K562 (cell line): ENCODE measurements around the gene ACOT13. TPM values are rescaled to one million over a fixed set of nuclear protein-coding genes. Genes with fewer than 3 reads are reported as not detected.
A peak's percentile ranks its signal among the peaks of the same experiment; 100 is the strongest.

Experiments
- ATAC-seq: fragments of 200-7000 bp; cut with Tn5 transposase; 3 replicates; pipeline ENCODE4 v1.9.1; 2020; ENCODE audit warnings: moderate library complexity
- BruUV-seq: library from RNA; stranded (reverse); fragments of 400-500 nt; replicated peaks from 2 replicates; lab custom pipeline; 2021; lab: Mats Ljungman, UMichigan
- CTCF ChIA-PET: fragments of 300-600 bp; formaldehyde crosslinking; extraction: SDS; loops from one replicate; lab custom pipeline; 2021; ENCODE audit warnings: low intra/inter-chr PET ratio; lab: Yijun Ruan, JAX
- POLR2A ChIA-PET: fragments of 300-600, 350-650 bp; sonication (Branson Sonifier 250); formaldehyde crosslinking; extraction: SDS; loops from one replicate; lab custom pipeline; 2021; ENCODE audit warnings: antibody characterized with exemption, inconsistent platforms; lab: Yijun Ruan, JAX
- DNase-seq, 4 experiments: peaks; one replicate each; pipeline versions ENCODE4 v3.0.0 to v3.0.0-alpha.2; 2011 to 2018; ENCODE audit warnings: low spot score in 3 of 4, mixed read lengths in 3 of 4; ENCODE audit errors: extremely low read depth in 1 of 4
- FAIRE-seq: peaks from 2 replicates; lab custom pipeline; 2011; peaks lifted over from hg19 to GRCh38; lab: Jason Lieb, UNC
- H2AFZ ChIP-seq: 2 replicates; pipeline ENCODE4 v1.6.0; 2011; ENCODE audit warnings: low read depth, low read length, control low read depth, inconsistent platforms
- H3K27ac ChIP-seq: fragments of 200-600 bp; 3 replicates; pipeline ENCODE4 v1.8.0; 2011; ENCODE audit warnings: low read depth, mild to moderate bottlenecking, control low read depth, inconsistent platforms, low read length, moderate library complexity, mixed read lengths; ENCODE audit errors: extremely low read depth
- H3K27me3 ChIP-seq, 2 experiments: fragments of 300-600 bp in 1 of 2; 2 replicates in 1 of 2; 3 replicates in 1 of 2; pipeline versions ENCODE4 v1.6.0 to v1.8.0; 2011; ENCODE audit warnings: inconsistent platforms in 2 of 2, low read length in 2 of 2, mild to moderate bottlenecking in 1 of 2, mixed read lengths in 1 of 2, moderate library complexity in 1 of 2; ENCODE audit not compliant: control insufficient read depth in 2 of 2, insufficient read depth in 2 of 2
- H3K36me3 ChIP-seq: fragments of 300-600 bp; 3 replicates; pipeline ENCODE4 v1.8.0; 2011; ENCODE audit warnings: mild to moderate bottlenecking, low read length, inconsistent platforms; ENCODE audit not compliant: control insufficient read depth, insufficient read depth
- H3K4me1 ChIP-seq, 2 experiments: fragments of 200-600 bp in 1 of 2; replicated peaks in 1 of 2; 2 replicates in 1 of 2; 3 replicates in 1 of 2; pipeline versions ENCODE4 v1.5.1 to v1.8.0; 2011; ENCODE audit warnings: inconsistent platforms in 2 of 2, low read length in 2 of 2, mild to moderate bottlenecking in 1 of 2, mixed read lengths in 1 of 2, moderate library complexity in 1 of 2; ENCODE audit not compliant: control insufficient read depth in 2 of 2, insufficient read depth in 2 of 2
- H3K4me2 ChIP-seq: 2 replicates; pipeline ENCODE4 v1.6.1; 2011; ENCODE audit warnings: low read length, control low read depth, inconsistent platforms, mixed read lengths; ENCODE audit not compliant: insufficient read depth
- H3K4me3 ChIP-seq: fragments of 200-600 bp; sonication (generic), shearing (Covaris generic); 2 replicates; pipeline ENCODE4 v1.5.1; 2016; ENCODE audit warnings: control low read depth, inconsistent platforms
- H3K79me2 ChIP-seq: fragments of 200-600 bp; 3 replicates; pipeline ENCODE4 v1.8.0; 2011; ENCODE audit warnings: low read length, inconsistent platforms; ENCODE audit not compliant: control insufficient read depth, insufficient read depth
- H3K9ac ChIP-seq, 2 experiments: 2 replicates each; pipeline versions ENCODE4 v1.6.0 to v1.6.1; 2011; ENCODE audit warnings: low read depth in 2 of 2, low read length in 2 of 2, control low read depth in 1 of 2, inconsistent platforms in 1 of 2, mild to moderate bottlenecking in 1 of 2, mixed read lengths in 1 of 2; ENCODE audit not compliant: insufficient read depth in 1 of 2
- H3K9me1 ChIP-seq: one replicate; pipeline ENCODE4 v1.6.0; 2011; ENCODE audit warnings: inconsistent platforms, mild to moderate bottlenecking, low read length, moderate library complexity; ENCODE audit not compliant: control insufficient read depth, insufficient read depth
- H3K9me3 ChIP-seq: replicated peaks from 2 replicates; pipeline ENCODE4 v1.5.1; 2011; ENCODE audit warnings: low read depth, low read length, inconsistent platforms; ENCODE audit not compliant: control insufficient read depth, insufficient read depth
- H4K20me1 ChIP-seq: replicated peaks from 2 replicates; pipeline ENCODE4 v1.6.1; 2011; ENCODE audit warnings: low read length, inconsistent platforms, mixed read lengths; ENCODE audit not compliant: control insufficient read depth, insufficient read depth
- CREB1 ChIP-seq, 2 experiments: sonication (generic) in 1 of 2; formaldehyde crosslinking in 1 of 2; IDR thresholded peaks; 2 replicates each; pipeline versions ENCODE4 v1.6.1 to v1.8.0; 2012 to 2022; ENCODE audit warnings: inconsistent platforms in 1 of 2, mild to moderate bottlenecking in 1 of 2, missing genetic modification reagents in 1 of 2, moderate library complexity in 1 of 2
- HNRNPH1 ChIP-seq: fragments of 200-400 bp; formaldehyde crosslinking; optimal IDR thresholded peaks from 2 replicates; pipeline ENCODE3; 2017; ENCODE audit warnings: low read depth, mild to moderate bottlenecking, low read length, moderate library complexity
- ILK ChIP-seq: fragments of 450-650 bp; IDR thresholded peaks from 2 replicates; pipeline ENCODE4 v1.6.1; 2016; ENCODE audit warnings: missing genetic modification characterization, low read depth, mild to moderate bottlenecking, missing compliant biosample characterization, moderate library complexity, borderline replicate concordance
- POLR2AphosphoS2 ChIP-seq: IDR thresholded peaks from 2 replicates; pipeline ENCODE4 v1.6.1; 2012; ENCODE audit warnings: low read length, improper control_type of control experiment
- POLR2G ChIP-seq: fragments of 200-400 bp; formaldehyde crosslinking; IDR thresholded peaks from 2 replicates; pipeline ENCODE4 v1.6.1; 2017; ENCODE audit warnings: low read depth, mild to moderate bottlenecking, antibody characterized with exemption, low read length, moderate library complexity
- RBFOX2 ChIP-seq: fragments of 200-400 bp; formaldehyde crosslinking; IDR thresholded peaks from 2 replicates; pipeline ENCODE4 v1.6.1; 2017; ENCODE audit warnings: low read depth, mild to moderate bottlenecking, low read length, moderate library complexity
- SMARCB1 ChIP-seq: IDR thresholded peaks from 2 replicates; pipeline ENCODE4 v1.6.1; 2011; ENCODE audit warnings: improper control_type of control experiment, low read depth; ENCODE audit not compliant: insufficient read length
- ZFX ChIP-seq: sonication (generic); formaldehyde crosslinking; IDR thresholded peaks from 2 replicates; pipeline ENCODE4 v1.8.0; 2022; ENCODE audit warnings: mild to moderate bottlenecking, missing genetic modification reagents, moderate library complexity
- ZNF174 ChIP-seq: fragments of 250-450 bp; sonication (Bioruptor Pico); IDR thresholded peaks from 2 replicates; pipeline ENCODE4 v1.4.0; 2020; ENCODE audit warnings: mild to moderate bottlenecking
- ZNF431 ChIP-seq: sonication (generic); formaldehyde crosslinking; IDR thresholded peaks from 2 replicates; pipeline ENCODE4 v1.8.0; 2022; ENCODE audit warnings: mild to moderate bottlenecking, missing genetic modification reagents
- WGBS: fragments of 100-300 bp; shearing (Covaris generic); methylation state at CpG from one replicate; pipeline ENCODE4 v1.1.6; 2016; ENCODE audit warnings: low coverage, mixed read lengths; ENCODE audit not compliant: insufficient coverage; ENCODE audit errors: missing lambda C conversion rate; 5-methylcytosine and 5-hydroxymethylcytosine counted together
- in situ Hi-C: fragments of 300-500 bp; cut with MboI; formaldehyde crosslinking; loops from 4 replicates; pipeline ENCODE4 v1.15.0; 2018; ENCODE audit warnings: inconsistent platforms, mixed read lengths
- intact Hi-C: fragments of 100-400 bp; cut with micrococcal nuclease; formaldehyde crosslinking; loops from 2 replicates; pipeline ENCODE4 v1.14.2; 2022
- polyA plus RNA-seq, 8 experiments: library from polyadenylated mRNA; depleted of rRNA in 4 of 8; stranded (reverse) in 5 of 8; unstranded in 3 of 8; fragments of >200 nt; fragmentation: Nextera tagmentation in 2 of 8; fragmentation: Illumina TruSeq in 1 of 8; extraction: Ambion mirVana in 2 of 8; extraction: Trizol in 1 of 8; gene quantifications; 2 replicates each; pipeline versions ENCODE4 v1.2.1 to v1.2.3, GENCODE V29; 2011 to 2014; ENCODE audit warnings: inconsistent platforms in 1 of 8, missing spikeins in 1 of 8
- total RNA-seq, 7 experiments: library from RNA; depleted of rRNA in 6 of 7; stranded (reverse); fragments of >200 nt in 6 of 7; fragmentation: Illumina TruSeq in 2 of 7; extraction: Trizol in 2 of 7; gene quantifications; 2 replicates each; pipeline versions ENCODE4 v1.2.1 to v1.2.3, GENCODE V29; 2011 to 2021; ENCODE audit warnings: low replicate concordance in 1 of 7
- TF ChIP-seq, protein P1 (sequence below), 2 experiments: fragments of 450-650 bp in 1 of 2; IDR thresholded peaks; 2 replicates each; pipeline ENCODE4 v1.6.1; 2011 to 2017; ENCODE audit warnings: low read depth in 2 of 2, antibody characterized with exemption in 1 of 2, borderline replicate concordance in 1 of 2, low read length in 1 of 2, mild to moderate bottlenecking in 1 of 2, mixed read lengths in 1 of 2; ENCODE audit not compliant: control insufficient read depth in 1 of 2

ACOT13 gene
- total and polyA plus RNA-seq, 9 of the 15 experiments (the other 6 are each of a cell fraction or from before 2014, with no cell fraction given): 14.1 to 129 (median 65.7) TPM

DNA sequence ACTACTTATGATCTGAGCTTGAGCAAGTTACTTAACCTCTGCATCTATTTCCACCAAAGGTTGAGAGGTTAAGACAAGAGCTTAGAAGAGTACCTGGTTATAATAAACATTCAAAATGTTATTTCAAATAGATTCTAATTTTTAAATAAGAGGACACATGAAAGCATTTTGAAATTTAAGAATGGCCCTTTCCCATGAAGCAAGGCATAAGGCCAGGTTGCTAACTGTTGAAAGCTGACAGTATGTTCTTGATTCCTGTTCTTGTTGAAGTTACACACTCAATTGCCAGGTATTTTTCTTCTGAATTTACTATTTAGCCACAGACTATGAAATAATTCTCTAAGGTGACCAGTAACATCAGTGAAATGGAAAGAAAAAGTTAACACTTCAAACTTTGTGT lies 37.6 kb downstream of the ACOT13 start:
- Histone ChIP-seq H3K4me1 (no peaks in the 10 kb centered on the region), H3K36me3 (peaks cover 90% of the 10 kb centered on the region), H3K4me2 (no peak overlapping the region), H3K9me1 (no peaks in the 10 kb centered on the region), H4K20me1 (0 out of 2 replicates have a peak, but pooled peaks cover 3% of the 10 kb centered on the region), H2AFZ (no peak overlapping the region), H3K79me2 (peaks cover 1% of the 10 kb centered on the region; the same call in 1 of the 3 replicates), H3K27me3 (no peaks in the 10 kb centered on the region), H3K9me3 (no peaks in the 10 kb centered on the region), H3K27ac (no peak overlapping the region), H3K9ac (no peak overlapping the region), H3K4me3 (no peak overlapping the region)
- POLR2A ChIA-PET: interaction anchor here (0.9 to 4.6 kb wide), 5 partner anchors 8 to 119 kb away, joined by 3 to 31 read pairs (median 3); partner anchors contain the start of gene C6orf62
- no peak for DNase-seq
- ATAC-seq: no peak
- TF ChIP-seq POLR2G: peak; percentile 42; the same call in 1 of the 2 replicates
- TF ChIP-seq ILK (tag): no peak
- 0 out of 2 replicates have a peak, but pooled peaks have one; percentile 16 for TF ChIP-seq RBFOX2
- TF ChIP-seq HNRNPH1: peak; percentile 2
- 0 out of 2 replicates have a peak, but pooled peaks have one; percentile 35 for TF ChIP-seq POLR2AphosphoS2
- TF ChIP-seq SMARCB1: no peak
- CTCF ChIA-PET: no interaction called here
- intact Hi-C loops (no loop called here), in situ Hi-C loops (no loop called here)
- BruUV-seq: no TSS peak
- FAIRE-seq: no peak

DNA sequence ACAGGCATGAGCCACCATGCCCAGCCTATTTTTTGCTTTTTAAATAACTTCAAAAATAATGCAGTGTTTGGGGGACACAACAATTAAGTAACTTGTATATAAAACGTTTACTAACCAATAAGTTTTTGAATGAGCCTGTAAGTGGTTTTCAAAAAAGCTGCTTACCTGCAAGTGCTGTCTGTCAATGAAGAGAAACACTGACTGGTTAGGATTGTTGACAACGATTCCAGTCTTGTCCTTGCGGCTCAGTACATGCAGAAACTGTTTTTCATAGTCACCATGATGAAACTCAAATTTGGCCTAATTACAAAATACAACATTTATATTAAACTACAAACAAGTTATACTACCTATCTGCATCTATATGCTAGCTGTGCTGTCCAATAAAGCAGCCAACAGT lies 41.7 kb downstream of the ACOT13 start:
- POLR2A ChIA-PET: interaction anchor here (0.6 to 2.6 kb wide), 4 partner anchors 9 to 13 kb away, joined by 3 to 45 read pairs (median 3); partner anchors contain the start of gene C6orf62
- no peak for DNase-seq
- ATAC-seq: no peak
- in situ Hi-C loops (no loop called here), intact Hi-C loops (no loop called here)
- Histone ChIP-seq H4K20me1 (no peaks in the 10 kb centered on the region; the same call in 1 of the 2 replicates), H3K9me3 (no peaks in the 10 kb centered on the region), H2AFZ (no peak overlapping the region), H3K9me1 (no peaks in the 10 kb centered on the region), H3K4me1 (no peaks in the 10 kb centered on the region), H3K79me2 (peaks cover 35% of the 10 kb centered on the region), H3K9ac (no peak overlapping the region), H3K27ac (no peak overlapping the region), H3K4me3 (no peak overlapping the region), H3K27me3 (no peaks in the 10 kb centered on the region), H3K36me3 (peaks cover 99% of the 10 kb centered on the region), H3K4me2 (no peak overlapping the region)
- no TSS peak for BruUV-seq
- 74% methylated on average over 3 of the region's 3 CpGs for WGBS
- CTCF ChIA-PET: no interaction called here
- FAIRE-seq: no peak
- no peak; the same call in 1 of the 2 replicates for TF ChIP-seq CREB1 (IDR thresholded peaks at IDR 0.05)
- TF ChIP-seq CREB1 (CRISPR knock-in tag; IDR thresholded peaks at IDR 0.05): no peak
- no peak for TF ChIP-seq ZNF431 (CRISPR knock-in tag)
- TF ChIP-seq POLR2G: peak; percentile 53
- no peak for TF ChIP-seq ZFX (CRISPR knock-in tag)
- TF ChIP-seq ILK (tag): no peak
- TF ChIP-seq RBFOX2: 0 out of 2 replicates have a peak, but pooled peaks have one; percentile 19
- TF ChIP-seq, protein P1, sequence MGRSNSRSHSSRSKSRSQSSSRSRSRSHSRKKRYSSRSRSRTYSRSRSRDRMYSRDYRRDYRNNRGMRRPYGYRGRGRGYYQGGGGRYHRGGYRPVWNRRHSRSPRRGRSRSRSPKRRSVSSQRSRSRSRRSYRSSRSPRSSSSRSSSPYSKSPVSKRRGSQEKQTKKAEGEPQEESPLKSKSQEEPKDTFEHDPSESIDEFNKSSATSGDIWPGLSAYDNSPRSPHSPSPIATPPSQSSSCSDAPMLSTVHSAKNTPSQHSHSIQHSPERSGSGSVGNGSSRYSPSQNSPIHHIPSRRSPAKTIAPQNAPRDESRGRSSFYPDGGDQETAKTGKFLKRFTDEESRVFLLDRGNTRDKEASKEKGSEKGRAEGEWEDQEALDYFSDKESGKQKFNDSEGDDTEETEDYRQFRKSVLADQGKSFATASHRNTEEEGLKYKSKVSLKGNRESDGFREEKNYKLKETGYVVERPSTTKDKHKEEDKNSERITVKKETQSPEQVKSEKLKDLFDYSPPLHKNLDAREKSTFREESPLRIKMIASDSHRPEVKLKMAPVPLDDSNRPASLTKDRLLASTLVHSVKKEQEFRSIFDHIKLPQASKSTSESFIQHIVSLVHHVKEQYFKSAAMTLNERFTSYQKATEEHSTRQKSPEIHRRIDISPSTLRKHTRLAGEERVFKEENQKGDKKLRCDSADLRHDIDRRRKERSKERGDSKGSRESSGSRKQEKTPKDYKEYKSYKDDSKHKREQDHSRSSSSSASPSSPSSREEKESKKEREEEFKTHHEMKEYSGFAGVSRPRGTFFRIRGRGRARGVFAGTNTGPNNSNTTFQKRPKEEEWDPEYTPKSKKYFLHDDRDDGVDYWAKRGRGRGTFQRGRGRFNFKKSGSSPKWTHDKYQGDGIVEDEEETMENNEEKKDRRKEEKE (IDR thresholded peaks at IDR 0.05; ENCODE audit: borderline replicate concordance in 1 of 2, control insufficient read depth in 1 of 2, low read depth in 2 of 2, low read length in 1 of 2): 0 out of 4 replicates have a peak, but pooled peaks of 1 of the 2 experiments have one; percentile 54
- no peak for TF ChIP-seq ZNF174
